ENCODE results near the gene MRLN.

The MRLN gene

DNA sequence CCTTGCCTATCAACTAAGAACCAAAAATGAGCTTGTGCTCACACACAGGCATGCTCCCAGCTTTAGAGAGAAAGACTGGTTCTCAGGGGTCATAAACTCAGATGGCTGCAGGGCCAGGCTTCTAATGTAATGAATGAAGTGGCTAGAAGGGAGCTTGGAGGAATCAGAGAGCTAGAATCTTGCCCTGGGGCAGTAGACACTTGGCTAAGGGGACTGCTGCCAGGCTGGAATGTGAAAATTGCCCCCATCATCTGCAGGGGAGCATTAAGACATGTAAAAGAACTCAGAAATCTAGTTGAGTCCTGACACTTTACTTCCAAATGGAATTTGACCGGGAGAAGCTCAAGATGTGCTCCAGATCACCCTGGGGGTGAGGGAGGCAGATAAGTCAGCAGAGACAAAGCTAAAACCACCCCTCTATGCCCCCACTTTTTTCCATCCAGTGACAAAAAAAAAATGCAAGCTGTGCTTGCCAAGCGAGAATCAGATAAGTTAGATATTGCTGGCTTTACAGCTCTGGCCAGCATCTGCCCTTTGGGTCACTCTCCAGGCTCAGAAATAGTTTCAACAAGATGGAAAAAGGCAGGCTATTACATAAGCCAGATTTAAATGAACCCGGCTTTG, 41.3 kb downstream of the MRLN start:
- ATAC-seq (replicated peaks; ENCODE audit: extremely low read depth, poor library complexity, severe bottlenecking) (no peak), DNase-seq (ENCODE audit: low spot score in 2 of 2) (no peak)
- Mint-ChIP-seq H3K4me1 (no peaks in the 10 kb centered on the region), H3K9me3 (no peaks in the 10 kb centered on the region), H3K36me3 (ENCODE audit: insufficient read depth) (no peaks in the 10 kb centered on the region), H3K27ac (ENCODE audit: low read depth) (no peak overlapping the region), H3K27me3 (peaks cover 76% of the 10 kb centered on the region), H3K4me3 (no peak overlapping the region)

DNA sequence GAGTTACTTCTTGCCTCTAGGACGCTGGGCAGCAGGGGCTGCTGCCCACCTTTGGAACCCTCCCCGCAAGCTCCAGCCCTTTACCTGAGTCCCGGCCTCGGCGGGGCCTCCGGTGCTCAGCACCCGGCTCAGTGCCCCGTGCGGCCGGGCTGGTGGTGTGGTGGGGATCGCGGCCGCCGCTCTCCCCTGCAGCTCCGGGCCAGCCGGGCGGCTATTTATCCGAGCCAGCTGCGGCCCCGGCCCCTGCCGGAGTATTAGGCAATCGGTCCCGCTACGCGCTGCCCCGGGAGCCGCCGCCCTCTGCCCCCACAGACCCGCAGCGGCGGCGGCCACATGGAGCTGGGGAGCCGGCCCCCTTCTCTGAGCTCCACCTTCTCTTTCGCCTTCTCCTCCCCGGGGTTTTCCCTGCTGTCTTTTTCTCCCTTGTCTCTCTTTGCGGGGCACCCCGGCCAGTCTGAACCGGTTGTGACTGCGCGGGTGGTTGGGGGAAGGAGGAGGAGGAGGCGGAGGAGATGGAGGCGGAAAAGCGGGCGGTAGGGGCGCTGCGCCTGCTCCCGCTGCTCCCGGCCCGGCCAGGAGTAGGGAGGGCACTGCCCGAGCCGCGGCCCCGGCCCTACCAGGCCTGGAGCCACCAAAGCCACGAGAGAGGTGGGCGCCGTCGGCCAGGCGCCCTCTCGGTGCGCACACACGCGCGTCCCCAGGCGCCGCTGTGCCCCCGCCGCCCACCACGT, 43.7 kb downstream of the MRLN start, which contains the start of gene SLC16A9:
SLC16A9 (minus strand) TSS at position 456 of the 731 bp plus-strand sequence. CDS start 25,559 bp downstream, outside the sequence.
- Mint-ChIP-seq H3K4me1 (no peaks in the 10 kb centered on the region), H3K36me3 (ENCODE audit: insufficient read depth) (no peaks in the 10 kb centered on the region), H3K27me3 (peaks cover 84% of the 10 kb centered on the region), H3K9me3 (no peaks in the 10 kb centered on the region), H3K4me3 (peak within 1 kb of the TSS; percentile 36), H3K27ac (ENCODE audit: low read depth) (no peak within 1 kb of the TSS)
- DNase-seq (ENCODE audit: low spot score in 2 of 2) (no peak), ATAC-seq (replicated peaks; ENCODE audit: extremely low read depth, poor library complexity, severe bottlenecking) (no peak)

DNA sequence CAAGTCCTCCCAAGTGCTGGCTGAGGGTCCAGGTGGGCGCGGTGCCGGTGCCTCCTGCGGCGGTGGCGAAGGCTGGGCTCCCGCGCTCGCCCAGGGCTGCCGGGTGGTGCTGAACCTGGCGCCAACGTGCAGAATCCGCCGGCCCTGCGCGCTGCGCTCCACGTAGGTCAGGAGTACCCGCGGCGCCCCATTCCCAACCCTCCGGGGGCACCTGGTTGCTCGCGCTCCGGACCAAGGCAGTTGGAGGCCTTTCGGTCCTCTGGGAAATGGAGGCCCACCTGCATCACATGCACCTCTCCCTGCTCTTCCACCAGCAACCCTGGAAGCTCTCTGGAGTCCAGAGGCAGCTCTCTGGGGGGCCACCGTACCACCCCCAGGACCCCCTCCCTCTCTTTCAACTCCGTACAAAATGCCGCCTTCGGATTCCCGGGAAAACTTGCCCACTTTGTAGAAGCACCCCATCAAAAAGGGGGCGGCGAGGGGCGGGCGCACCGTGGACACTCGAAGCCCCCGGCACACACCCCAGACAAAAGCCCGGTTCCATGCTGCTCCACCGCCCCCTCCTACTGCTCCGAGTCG, 44.4 kb downstream of the MRLN start:
- H3K4me3 Mint-ChIP-seq: no peak overlapping the region
- no peak overlapping the region for H3K27ac Mint-ChIP-seq (ENCODE audit: low read depth)
- no peak for ATAC-seq (replicated peaks; ENCODE audit: extremely low read depth, poor library complexity, severe bottlenecking)
- no peaks in the 10 kb centered on the region for H3K4me1 Mint-ChIP-seq
- DNase-seq (ENCODE audit: low spot score in 2 of 2): no peak
- H3K9me3 Mint-ChIP-seq: no peaks in the 10 kb centered on the region
- peaks cover 84% of the 10 kb centered on the region for H3K27me3 Mint-ChIP-seq
- H3K36me3 Mint-ChIP-seq (ENCODE audit: insufficient read depth): no peaks in the 10 kb centered on the region

DNA sequence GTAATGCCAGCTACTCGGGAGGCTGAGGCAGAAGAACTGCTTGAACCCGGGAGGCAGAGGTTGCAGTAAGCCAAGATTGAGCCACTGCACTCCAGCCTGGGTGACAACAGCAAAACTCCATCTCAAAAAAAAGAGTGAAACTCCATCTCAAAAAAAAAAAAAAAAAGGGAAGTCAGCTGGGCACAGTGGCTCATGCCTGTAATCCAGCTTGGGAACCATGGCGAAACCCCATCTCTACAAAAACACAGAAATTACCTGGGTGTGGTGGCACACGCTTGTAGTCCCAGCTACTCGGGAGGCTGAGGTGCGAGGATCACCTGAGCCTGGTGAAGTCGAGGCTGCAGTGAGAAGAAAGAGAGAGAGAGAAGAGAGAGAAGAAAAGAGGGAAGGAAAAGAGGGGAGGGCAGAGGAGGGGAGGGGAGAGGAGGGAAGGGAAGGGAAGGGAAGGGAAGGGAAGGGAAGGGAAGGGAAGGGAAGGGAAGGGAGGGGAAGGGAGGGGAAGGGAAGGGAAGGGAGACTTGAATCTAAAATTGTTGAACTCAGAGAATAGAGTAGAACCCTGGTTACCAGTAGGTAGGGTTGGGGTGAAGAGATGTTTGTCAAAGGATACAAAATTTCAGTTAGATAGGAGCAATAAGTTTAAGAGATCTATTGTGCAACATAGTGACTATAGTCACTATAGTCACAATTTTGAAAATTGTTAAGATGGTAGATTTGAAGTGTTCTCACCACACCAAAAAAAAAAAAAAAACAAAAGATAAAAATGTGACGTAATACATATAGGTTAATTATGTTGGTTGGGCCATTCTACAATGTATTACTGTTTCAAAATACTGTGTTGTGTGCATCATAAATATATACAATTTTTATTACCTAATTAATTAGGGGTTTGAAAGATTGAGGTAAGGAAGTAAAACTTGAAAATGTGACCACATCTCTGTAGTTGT, 46.1 kb downstream of the MRLN start:
- H3K27ac Mint-ChIP-seq (ENCODE audit: low read depth): no peak overlapping the region
- H3K9me3 Mint-ChIP-seq: no peaks in the 10 kb centered on the region
- no peaks in the 10 kb centered on the region for H3K4me1 Mint-ChIP-seq
- no peaks in the 10 kb centered on the region for H3K36me3 Mint-ChIP-seq (ENCODE audit: insufficient read depth)
- H3K27me3 Mint-ChIP-seq: peaks cover 68% of the 10 kb centered on the region
- H3K4me3 Mint-ChIP-seq: no peak overlapping the region
- ATAC-seq (replicated peaks; ENCODE audit: extremely low read depth, poor library complexity, severe bottlenecking) (no peak), DNase-seq (ENCODE audit: low spot score in 2 of 2) (no peak)

DNA sequence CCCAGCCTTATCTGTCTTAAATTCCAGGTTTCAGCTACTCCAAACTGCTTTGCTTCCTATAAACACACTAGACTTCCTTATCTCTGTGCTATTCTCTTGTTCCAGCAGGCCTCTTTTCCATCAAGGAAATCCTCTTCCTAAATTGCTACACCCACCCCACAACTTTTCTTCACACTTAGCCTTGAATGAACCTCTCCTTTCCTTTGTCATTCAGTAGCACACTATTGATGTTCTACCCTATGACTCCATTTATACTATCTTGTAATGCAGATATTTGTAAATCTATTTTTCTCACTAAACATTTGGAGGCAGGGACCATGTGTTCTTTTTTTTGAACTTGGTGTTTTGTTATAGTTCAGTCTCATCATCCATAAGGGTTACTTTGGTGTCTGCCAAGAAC, 47.3 kb downstream of the MRLN start:
- no peak overlapping the region for H3K4me3 Mint-ChIP-seq
- H3K27ac Mint-ChIP-seq (ENCODE audit: low read depth): no peak overlapping the region
- no peaks in the 10 kb centered on the region for H3K36me3 Mint-ChIP-seq (ENCODE audit: insufficient read depth)
- H3K27me3 Mint-ChIP-seq: peaks cover 68% of the 10 kb centered on the region
- ATAC-seq (replicated peaks; ENCODE audit: extremely low read depth, poor library complexity, severe bottlenecking) (no peak), DNase-seq (ENCODE audit: low spot score in 2 of 2) (no peak)
- H3K4me1 Mint-ChIP-seq: no peaks in the 10 kb centered on the region
- no peaks in the 10 kb centered on the region for H3K9me3 Mint-ChIP-seq

DNA sequence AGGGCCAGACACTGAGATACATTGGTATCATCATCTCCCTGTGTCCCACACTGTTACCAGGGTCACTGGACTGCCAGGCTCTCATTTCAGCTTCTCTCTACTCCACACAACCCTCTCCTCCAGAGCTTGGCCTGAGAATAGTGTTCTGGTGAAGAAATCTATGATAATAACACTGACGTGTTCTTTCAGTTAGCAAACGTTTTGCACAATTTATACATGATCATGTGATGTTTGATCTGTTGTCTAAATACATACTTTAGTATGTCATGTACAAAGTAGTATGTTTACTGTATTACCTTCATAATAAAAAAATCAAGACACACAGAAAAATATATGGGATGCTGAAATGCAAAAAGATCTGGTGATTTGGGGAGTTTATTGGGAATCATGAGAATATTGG, 48.6 kb downstream of the MRLN start:
- ATAC-seq (replicated peaks; ENCODE audit: extremely low read depth, poor library complexity, severe bottlenecking): no peak

DNA sequence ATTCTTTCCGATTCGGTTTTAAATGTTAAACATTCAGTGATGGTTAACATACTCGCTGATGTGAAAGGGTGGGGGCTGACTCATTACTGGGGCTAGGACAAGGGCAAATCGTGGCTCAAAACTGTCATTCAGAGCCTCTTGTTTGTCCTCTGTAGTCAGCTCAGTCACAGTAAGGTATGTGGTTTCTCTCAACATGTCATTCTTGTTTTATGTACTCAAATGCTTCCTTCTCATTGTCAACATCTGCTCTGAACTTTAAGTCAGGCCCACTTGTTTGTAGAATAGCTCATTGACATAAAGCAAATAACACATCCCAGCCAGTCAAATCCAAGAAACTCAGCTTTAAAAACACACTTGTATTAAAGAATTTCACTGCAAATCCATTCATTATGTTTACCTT, 50.9 kb downstream of the MRLN start:
- H3K27me3 Mint-ChIP-seq: peaks cover 72% of the 10 kb centered on the region
- no peak for ATAC-seq (replicated peaks; ENCODE audit: extremely low read depth, poor library complexity, severe bottlenecking)

More for the DNA sequence above, 48.6 kb downstream of the MRLN start:
- H3K36me3 Mint-ChIP-seq (ENCODE audit: insufficient read depth): no peaks in the 10 kb centered on the region
- H3K9me3 Mint-ChIP-seq: no peaks in the 10 kb centered on the region
- H3K4me1 Mint-ChIP-seq: no peaks in the 10 kb centered on the region
- peaks cover 68% of the 10 kb centered on the region for H3K27me3 Mint-ChIP-seq
- DNase-seq (ENCODE audit: low spot score in 2 of 2): no peak
- no peak overlapping the region for H3K27ac Mint-ChIP-seq (ENCODE audit: low read depth)
- H3K4me3 Mint-ChIP-seq: no peak overlapping the region

DNA sequence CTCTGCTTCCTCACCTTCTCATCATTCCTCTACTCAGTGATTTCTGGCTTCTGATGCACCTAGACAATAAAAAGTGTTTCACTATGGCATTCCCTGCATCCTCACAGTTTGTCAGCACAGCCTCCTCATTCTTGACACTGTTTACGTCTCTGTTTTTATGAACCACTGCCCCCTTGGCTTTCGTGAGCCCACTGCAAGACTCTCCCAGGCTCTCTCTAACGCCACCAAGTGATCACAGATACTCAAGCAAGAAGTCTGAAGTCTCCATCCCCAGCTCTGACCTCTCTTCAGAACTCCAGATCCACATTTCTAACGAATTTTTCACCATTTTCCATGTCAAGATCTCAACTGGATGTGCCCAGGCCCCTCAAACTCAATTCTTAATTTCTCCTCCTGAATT, 52.5 kb downstream of the MRLN start:
- H3K36me3 Mint-ChIP-seq (ENCODE audit: insufficient read depth): no peaks in the 10 kb centered on the region
- no peak overlapping the region for H3K27ac Mint-ChIP-seq (ENCODE audit: low read depth)
- DNase-seq (ENCODE audit: low spot score in 2 of 2): no peak
- H3K4me3 Mint-ChIP-seq: no peak overlapping the region
- H3K27me3 Mint-ChIP-seq: peaks cover 55% of the 10 kb centered on the region
- no peak for ATAC-seq (replicated peaks; ENCODE audit: extremely low read depth, poor library complexity, severe bottlenecking)
- no peaks in the 10 kb centered on the region for H3K4me1 Mint-ChIP-seq
- no peaks in the 10 kb centered on the region for H3K9me3 Mint-ChIP-seq

More for the DNA sequence above, 50.9 kb downstream of the MRLN start:
- no peaks in the 10 kb centered on the region for H3K4me1 Mint-ChIP-seq
- DNase-seq (ENCODE audit: low spot score in 2 of 2): no peak
- H3K27ac Mint-ChIP-seq (ENCODE audit: low read depth): no peak overlapping the region
- H3K4me3 Mint-ChIP-seq: no peak overlapping the region
- H3K9me3 Mint-ChIP-seq: no peaks in the 10 kb centered on the region
- H3K36me3 Mint-ChIP-seq (ENCODE audit: insufficient read depth): no peaks in the 10 kb centered on the region

DNA sequence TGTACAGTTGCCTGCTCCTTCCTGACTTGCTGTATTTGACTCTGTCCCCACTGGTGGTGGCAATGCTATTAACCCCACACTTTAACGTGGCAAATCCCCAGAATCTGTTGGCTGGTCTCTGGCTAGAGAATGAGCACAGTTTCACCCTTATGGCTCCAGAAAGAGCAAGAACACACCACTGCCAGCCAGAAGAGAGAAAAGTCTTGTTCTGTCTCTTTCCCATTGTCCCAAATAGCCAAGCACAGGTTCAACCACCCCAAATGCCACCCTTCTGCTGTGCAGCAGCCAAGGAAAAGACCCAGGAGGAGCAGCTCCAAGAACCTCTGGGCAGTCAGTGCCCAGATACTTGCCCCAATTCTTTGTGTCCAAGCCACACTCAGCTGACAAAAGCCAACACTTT, 54.9 kb downstream of the MRLN start:
- Mint-ChIP-seq H3K27ac (ENCODE audit: low read depth) (no peak overlapping the region), H3K9me3 (no peaks in the 10 kb centered on the region), H3K4me1 (no peaks in the 10 kb centered on the region), H3K27me3 (peaks cover 35% of the 10 kb centered on the region), H3K36me3 (ENCODE audit: insufficient read depth) (no peaks in the 10 kb centered on the region), H3K4me3 (no peak overlapping the region)
- no peak for ATAC-seq (replicated peaks; ENCODE audit: extremely low read depth, poor library complexity, severe bottlenecking)
- no peak for DNase-seq (ENCODE audit: low spot score in 2 of 2)

DNA sequence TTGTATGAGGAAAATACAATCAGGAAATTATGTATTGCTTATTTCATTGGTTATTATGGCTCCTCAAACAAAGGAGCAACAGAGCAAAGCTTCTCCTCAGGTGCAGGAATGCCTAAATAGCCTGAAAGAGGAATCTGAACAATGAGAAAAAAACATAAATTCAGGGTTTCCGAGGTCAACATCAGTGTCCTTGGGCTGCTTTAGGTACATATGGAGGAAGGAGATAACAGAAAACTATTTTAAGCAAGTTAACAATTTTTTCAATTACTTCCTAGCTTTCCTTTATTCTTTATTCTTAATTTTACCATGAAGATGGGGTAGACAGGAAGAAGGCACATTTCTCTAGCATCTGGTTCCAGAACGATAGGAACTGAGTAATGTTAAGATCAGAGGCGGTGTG, 57.6 kb downstream of the MRLN start:
- DNase-seq (ENCODE audit: low spot score in 2 of 2) (no peak), ATAC-seq (replicated peaks; ENCODE audit: extremely low read depth, poor library complexity, severe bottlenecking) (no peak)
- Mint-ChIP-seq H3K4me3 (no peak overlapping the region), H3K27ac (ENCODE audit: low read depth) (no peak overlapping the region), H3K36me3 (ENCODE audit: insufficient read depth) (no peaks in the 10 kb centered on the region), H3K4me1 (no peaks in the 10 kb centered on the region), H3K9me3 (no peaks in the 10 kb centered on the region), H3K27me3 (peaks cover 20% of the 10 kb centered on the region)

DNA sequence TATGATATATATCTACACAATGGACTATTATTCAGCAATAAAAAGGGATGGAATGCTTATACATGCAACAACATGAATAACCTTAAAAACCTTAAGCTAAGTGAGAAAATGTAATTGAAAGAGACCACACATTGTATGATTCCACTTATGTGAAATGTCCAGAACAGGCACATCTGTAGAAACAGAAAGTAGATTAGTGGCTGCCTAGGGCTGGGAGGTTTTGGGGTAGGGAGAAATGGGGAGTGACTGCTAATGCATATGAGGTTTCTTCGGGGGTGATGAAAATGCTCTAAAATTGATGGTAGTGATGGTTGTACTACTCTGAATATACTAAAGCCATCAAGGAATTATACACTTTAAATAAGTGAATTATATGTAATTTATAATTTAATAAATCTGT, 58.3 kb downstream of the MRLN start:
- peaks cover 14% of the 10 kb centered on the region for H3K27me3 Mint-ChIP-seq
- H3K9me3 Mint-ChIP-seq: no peaks in the 10 kb centered on the region
- DNase-seq (ENCODE audit: low spot score in 2 of 2) (no peak), ATAC-seq (replicated peaks; ENCODE audit: extremely low read depth, poor library complexity, severe bottlenecking) (no peak)
- no peaks in the 10 kb centered on the region for H3K4me1 Mint-ChIP-seq
- no peak overlapping the region for H3K4me3 Mint-ChIP-seq
- no peaks in the 10 kb centered on the region for H3K36me3 Mint-ChIP-seq (ENCODE audit: insufficient read depth)
- H3K27ac Mint-ChIP-seq (ENCODE audit: low read depth): no peak overlapping the region

DNA sequence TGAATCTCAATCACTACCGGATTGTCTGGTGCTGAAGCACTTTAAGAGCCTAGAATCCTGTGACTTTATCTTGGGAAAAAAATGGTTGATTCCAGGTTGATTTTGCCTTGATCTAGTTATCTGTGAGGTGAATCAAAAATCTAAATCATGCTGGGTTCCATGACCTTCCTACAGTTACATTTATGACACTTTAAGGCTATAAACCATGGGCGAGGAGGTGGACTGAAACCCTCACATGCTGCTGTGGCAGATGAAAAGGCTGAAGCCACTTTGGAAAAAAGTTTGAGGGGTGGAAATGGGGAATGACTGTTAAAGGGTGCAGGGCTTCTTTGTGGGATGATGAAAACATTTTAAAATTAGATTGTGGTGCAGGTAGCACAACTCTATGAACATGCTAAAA, 61.1 kb downstream of the MRLN start:
- Mint-ChIP-seq H3K4me3 (no peak overlapping the region), H3K4me1 (no peaks in the 10 kb centered on the region), H3K27ac (ENCODE audit: low read depth) (no peak overlapping the region), H3K36me3 (ENCODE audit: insufficient read depth) (peaks cover 2% of the 10 kb centered on the region), H3K27me3 (no peaks in the 10 kb centered on the region), H3K9me3 (no peaks in the 10 kb centered on the region)
- DNase-seq (ENCODE audit: low spot score in 2 of 2) (no peak), ATAC-seq (replicated peaks; ENCODE audit: extremely low read depth, poor library complexity, severe bottlenecking) (no peak)
